Measurements from ENCODE around the gene SOX8.

Gene SOX8

DNA sequence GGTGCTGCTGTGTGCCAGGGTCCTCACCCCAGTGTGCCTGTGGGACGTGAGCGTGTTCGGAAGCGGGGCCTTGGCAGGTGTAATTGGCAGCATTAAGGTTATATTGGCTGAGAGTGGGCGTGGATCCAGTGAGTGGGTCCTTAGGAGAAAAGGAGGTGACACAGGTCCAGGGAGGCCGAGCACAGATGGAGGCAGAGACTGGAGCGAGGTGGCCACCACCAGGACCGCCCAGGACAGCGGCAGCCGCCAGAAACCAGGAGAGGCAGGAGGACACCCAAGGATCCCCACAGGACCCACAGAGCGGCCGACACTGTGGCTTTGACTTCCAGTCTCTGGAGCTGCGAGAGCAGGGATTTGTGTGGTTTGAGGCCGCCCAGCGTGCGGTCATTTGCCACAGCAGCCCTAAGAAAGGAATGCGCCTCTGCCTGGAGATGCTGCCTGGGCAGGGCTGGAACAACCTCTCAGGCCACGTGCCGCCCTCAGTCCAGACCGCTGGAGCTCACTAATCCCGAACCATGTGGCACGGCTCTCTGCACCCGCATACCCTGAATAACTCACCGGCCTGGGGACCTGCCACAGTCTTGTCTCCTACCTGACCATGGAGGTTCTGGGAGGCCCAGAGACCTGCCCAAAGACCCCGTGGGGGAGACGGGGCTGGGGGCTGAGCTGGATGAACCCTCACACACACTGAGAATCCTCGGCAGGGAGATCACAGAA lies 45.4 kb downstream of the SOX8 start:
- no peak overlapping the region for H3K4me3 ChIP-seq (ENCODE audit: extremely low read depth, insufficient read depth, low read length, poor library complexity, severe bottlenecking)
- H3K36me3 ChIP-seq (ENCODE audit: control insufficient read depth, insufficient read depth, low read length): no peaks in the 10 kb centered on the region
- WGBS, 2 experiments (ENCODE audit: insufficient coverage in 2 of 2): 90 to 95% methylated on average over 27 of the region's 27 CpGs
- H3K4me1 ChIP-seq (ENCODE audit: control insufficient read depth, insufficient read depth, low read length, poor library complexity, severe bottlenecking): peaks cover 2% of the 10 kb centered on the region
- H3K9me3 ChIP-seq (ENCODE audit: control insufficient read depth, low read length): no peaks in the 10 kb centered on the region
- no peak overlapping the region for H3K27ac ChIP-seq (ENCODE audit: low read depth, low read length, severe bottlenecking)

DNA sequence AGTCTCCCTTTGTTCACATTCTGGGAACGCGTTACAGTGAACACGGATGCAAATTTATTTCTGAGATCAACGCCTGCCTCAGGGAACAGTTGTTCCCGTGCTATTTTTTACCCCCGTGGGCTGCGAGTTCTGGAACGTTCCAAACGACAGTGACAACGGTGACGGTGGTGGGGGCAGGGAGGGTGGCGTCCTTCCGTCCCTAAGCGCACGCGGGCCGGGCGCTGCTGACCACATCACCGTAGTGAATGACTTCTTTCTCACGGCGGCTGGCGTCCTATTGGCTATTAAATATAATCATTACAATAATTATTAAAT lies 45.9 kb downstream of the SOX8 start:
- H3K9me3 ChIP-seq (ENCODE audit: control insufficient read depth, low read length): no peaks in the 10 kb centered on the region
- no peak overlapping the region for H3K27ac ChIP-seq (ENCODE audit: low read depth, low read length, severe bottlenecking)
- WGBS, 2 experiments (ENCODE audit: insufficient coverage in 2 of 2): 92 to 95% methylated on average over 11 of the region's 22 CpGs
- no peaks in the 10 kb centered on the region for H3K36me3 ChIP-seq (ENCODE audit: control insufficient read depth, insufficient read depth, low read length)
- no peaks in the 10 kb centered on the region for H3K4me1 ChIP-seq (ENCODE audit: control insufficient read depth, insufficient read depth, low read length, poor library complexity, severe bottlenecking)
- no peak overlapping the region for H3K4me3 ChIP-seq (ENCODE audit: extremely low read depth, insufficient read depth, low read length, poor library complexity, severe bottlenecking)

DNA sequence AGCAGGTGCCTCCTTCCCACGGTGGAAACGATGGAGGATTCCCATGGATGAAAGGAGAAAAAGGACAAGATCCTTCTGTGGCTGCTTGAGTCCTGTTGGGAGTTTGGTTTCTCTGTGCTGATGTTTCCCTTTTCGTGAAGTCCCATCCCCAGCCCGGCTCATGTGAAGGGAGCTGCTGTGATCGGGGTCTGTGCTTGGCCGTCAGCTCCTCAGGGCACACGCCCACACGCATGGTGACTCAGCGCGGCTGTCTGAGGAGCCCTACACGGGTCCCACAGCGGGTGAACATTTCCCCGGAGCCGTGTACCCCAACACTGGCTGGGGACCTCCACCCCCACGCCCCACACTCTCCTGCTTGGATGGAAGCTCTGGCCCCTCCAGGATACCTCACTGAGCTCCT lies 46.5 kb downstream of the SOX8 start:
- Histone ChIP-seq H3K4me1 (ENCODE audit: control insufficient read depth, insufficient read depth, low read length, poor library complexity, severe bottlenecking) (no peaks in the 10 kb centered on the region), H3K36me3 (ENCODE audit: control insufficient read depth, insufficient read depth, low read length) (no peaks in the 10 kb centered on the region), H3K9me3 (ENCODE audit: control insufficient read depth, low read length) (no peaks in the 10 kb centered on the region), H3K4me3 (ENCODE audit: extremely low read depth, insufficient read depth, low read length, poor library complexity, severe bottlenecking) (no peak overlapping the region), H3K27ac (ENCODE audit: low read depth, low read length, severe bottlenecking) (no peak overlapping the region)
- 82 to 84% methylated on average over 13 to 15 of the region's 15 CpGs for WGBS, 2 experiments (ENCODE audit: insufficient coverage in 2 of 2)

DNA sequence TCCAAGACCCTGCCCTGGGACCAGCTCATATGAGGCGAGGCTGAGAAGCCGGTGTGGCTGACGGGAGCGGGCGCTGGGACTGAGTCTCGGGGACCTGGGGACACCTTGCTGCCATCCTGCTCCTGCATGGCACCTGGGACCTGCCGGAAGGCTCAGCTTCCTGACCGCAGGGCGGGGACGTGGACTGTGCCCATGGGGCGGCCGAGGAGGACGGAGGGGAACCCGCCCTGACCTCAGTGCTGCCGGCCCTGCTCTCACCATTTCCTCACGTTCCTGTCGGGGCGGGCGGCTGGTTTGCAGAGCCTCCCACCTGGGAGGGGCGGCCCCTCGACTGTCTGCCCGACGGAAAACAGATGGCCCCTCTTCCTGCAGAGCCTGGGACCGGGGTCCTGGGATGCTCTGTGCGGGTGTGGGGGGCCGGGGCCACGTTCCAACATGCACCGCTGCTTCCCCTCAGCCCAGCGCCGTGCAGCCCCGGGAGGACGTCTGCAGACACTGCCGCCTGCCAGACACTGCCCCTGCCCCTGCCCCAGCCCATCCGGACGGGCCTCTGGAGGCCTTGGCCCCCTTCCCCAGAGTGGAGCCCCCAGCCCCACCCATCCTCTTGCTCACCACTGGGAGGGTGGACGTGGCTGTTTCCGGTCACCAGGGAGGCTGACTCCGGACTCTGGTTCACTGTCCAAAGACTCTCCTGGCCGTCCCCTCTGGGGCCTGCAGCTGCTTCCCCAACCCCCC lies 47.1 kb downstream of the SOX8 start:
- H3K9me3 ChIP-seq (ENCODE audit: control insufficient read depth, low read length): no peaks in the 10 kb centered on the region
- H3K4me1 ChIP-seq (ENCODE audit: control insufficient read depth, insufficient read depth, low read length, poor library complexity, severe bottlenecking): no peaks in the 10 kb centered on the region
- H3K27ac ChIP-seq (ENCODE audit: low read depth, low read length, severe bottlenecking): peak overlapping the region; percentile 10
- no peak overlapping the region for H3K4me3 ChIP-seq (ENCODE audit: extremely low read depth, insufficient read depth, low read length, poor library complexity, severe bottlenecking)
- H3K36me3 ChIP-seq (ENCODE audit: control insufficient read depth, insufficient read depth, low read length): no peaks in the 10 kb centered on the region
- WGBS, 2 experiments (ENCODE audit: insufficient coverage in 2 of 2): 84 to 92% methylated on average over 36 to 38 of the region's 39 CpGs

DNA sequence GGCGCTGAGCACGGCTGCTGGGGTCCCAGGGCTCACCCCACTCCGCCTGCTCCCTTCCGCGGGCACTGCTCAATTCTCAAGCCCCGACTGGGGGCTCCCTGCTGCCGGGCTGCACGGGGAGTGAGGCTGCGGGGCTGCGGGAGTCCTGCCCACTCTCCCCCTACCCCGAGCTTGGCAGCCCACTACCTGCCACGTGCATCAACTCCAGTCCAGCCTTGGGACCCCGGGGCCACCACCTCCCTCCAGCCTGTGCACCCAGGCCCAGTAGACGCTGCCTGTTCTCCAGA lies 47.6 kb downstream of the SOX8 start:
- Histone ChIP-seq H3K36me3 (ENCODE audit: control insufficient read depth, insufficient read depth, low read length) (no peaks in the 10 kb centered on the region), H3K27ac (ENCODE audit: low read depth, low read length, severe bottlenecking) (no peak overlapping the region), H3K4me1 (ENCODE audit: control insufficient read depth, insufficient read depth, low read length, poor library complexity, severe bottlenecking) (no peaks in the 10 kb centered on the region), H3K4me3 (ENCODE audit: extremely low read depth, insufficient read depth, low read length, poor library complexity, severe bottlenecking) (no peak overlapping the region), H3K9me3 (ENCODE audit: control insufficient read depth, low read length) (no peaks in the 10 kb centered on the region)
- WGBS, 2 experiments (ENCODE audit: insufficient coverage in 2 of 2): 88 to 96% methylated on average over 5 to 6 of the region's 14 CpGs

DNA sequence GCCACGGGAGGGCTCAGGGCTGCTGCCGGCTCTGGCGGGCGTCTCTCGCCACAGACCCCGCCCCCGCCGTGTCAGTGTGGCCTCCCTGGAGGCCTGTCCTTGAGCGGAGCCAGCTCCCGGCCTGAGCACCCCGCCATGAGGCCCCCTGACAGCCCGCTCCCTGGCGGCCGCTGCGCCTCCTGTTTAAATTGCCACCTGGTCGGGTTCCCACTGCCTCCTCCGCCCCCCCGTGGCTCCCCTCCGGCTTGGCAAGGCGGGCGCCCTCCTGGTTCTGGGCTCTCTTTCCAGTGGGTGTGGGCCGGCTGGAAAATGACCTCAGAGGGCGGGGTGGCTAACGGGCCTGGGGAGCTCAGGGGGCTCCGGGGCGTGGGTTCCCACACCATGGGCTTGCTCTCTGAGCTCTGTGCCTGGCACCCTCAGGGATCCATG lies 48.9 kb downstream of the SOX8 start:
- Histone ChIP-seq H3K36me3 (ENCODE audit: control insufficient read depth, insufficient read depth, low read length) (no peaks in the 10 kb centered on the region), H3K4me1 (ENCODE audit: control insufficient read depth, insufficient read depth, low read length, poor library complexity, severe bottlenecking) (no peaks in the 10 kb centered on the region), H3K9me3 (ENCODE audit: control insufficient read depth, low read length) (no peaks in the 10 kb centered on the region), H3K27ac (ENCODE audit: low read depth, low read length, severe bottlenecking) (no peak overlapping the region), H3K4me3 (ENCODE audit: extremely low read depth, insufficient read depth, low read length, poor library complexity, severe bottlenecking) (no peak overlapping the region)
- 84 to 87% methylated on average over 23 to 25 of the region's 26 CpGs for WGBS, 2 experiments (ENCODE audit: insufficient coverage in 2 of 2)

DNA sequence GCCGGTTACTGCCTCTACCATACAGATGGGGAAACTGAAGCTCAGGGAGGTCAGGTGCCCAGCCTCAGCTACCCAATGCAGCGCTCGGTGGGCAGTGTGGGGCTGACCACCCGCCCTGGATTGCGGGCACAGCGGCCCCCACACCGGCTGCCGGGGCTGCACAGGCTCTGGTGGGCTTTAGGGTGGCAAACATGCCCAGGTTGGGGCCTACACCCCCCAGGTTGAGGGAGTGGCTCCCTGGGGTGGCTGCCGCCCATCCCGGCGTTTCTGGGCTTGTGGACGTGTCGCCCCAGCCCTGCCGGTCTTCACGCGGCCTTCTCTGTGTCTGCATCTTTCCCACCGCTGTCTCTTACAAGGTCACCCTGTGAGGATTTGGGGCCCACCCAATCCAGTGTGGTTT lies 50.1 kb downstream of the SOX8 start:
- Histone ChIP-seq H3K27ac (ENCODE audit: low read depth, low read length, severe bottlenecking) (no peak overlapping the region), H3K36me3 (ENCODE audit: control insufficient read depth, insufficient read depth, low read length) (no peaks in the 10 kb centered on the region), H3K9me3 (ENCODE audit: control insufficient read depth, low read length) (no peaks in the 10 kb centered on the region), H3K4me1 (ENCODE audit: control insufficient read depth, insufficient read depth, low read length, poor library complexity, severe bottlenecking) (peaks cover 5% of the 10 kb centered on the region), H3K4me3 (ENCODE audit: extremely low read depth, insufficient read depth, low read length, poor library complexity, severe bottlenecking) (no peak overlapping the region)
- 81 to 89% methylated on average over 11 to 17 of the region's 17 CpGs for WGBS, 2 experiments (ENCODE audit: insufficient coverage in 2 of 2)

DNA sequence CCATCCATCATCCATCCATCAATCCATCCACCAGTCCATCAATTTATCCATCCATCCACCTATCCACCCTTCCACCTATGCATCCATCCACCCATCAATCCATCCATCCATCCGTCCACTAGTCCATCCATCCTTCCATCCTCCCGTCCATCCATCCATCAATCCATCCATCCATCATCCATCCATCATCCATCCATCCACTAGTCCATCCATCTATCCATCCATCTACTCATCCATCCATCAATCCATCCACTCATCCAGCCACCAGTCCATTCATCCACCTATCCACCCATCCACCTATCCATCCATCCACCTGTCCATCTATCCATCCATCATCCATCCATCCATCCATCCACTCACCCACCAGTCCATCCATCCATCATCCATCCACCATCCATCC lies 51.0 kb downstream of the SOX8 start:
- 38 to 41% methylated on average over 2 of the region's 2 CpGs for WGBS, 2 experiments (ENCODE audit: insufficient coverage in 2 of 2)
- H3K27ac ChIP-seq (ENCODE audit: low read depth, low read length, severe bottlenecking): no peak overlapping the region
- no peak overlapping the region for H3K4me3 ChIP-seq (ENCODE audit: extremely low read depth, insufficient read depth, low read length, poor library complexity, severe bottlenecking)
- H3K36me3 ChIP-seq (ENCODE audit: control insufficient read depth, insufficient read depth, low read length): no peaks in the 10 kb centered on the region
- H3K9me3 ChIP-seq (ENCODE audit: control insufficient read depth, low read length): no peaks in the 10 kb centered on the region
- H3K4me1 ChIP-seq (ENCODE audit: control insufficient read depth, insufficient read depth, low read length, poor library complexity, severe bottlenecking): peaks cover 10% of the 10 kb centered on the region

DNA sequence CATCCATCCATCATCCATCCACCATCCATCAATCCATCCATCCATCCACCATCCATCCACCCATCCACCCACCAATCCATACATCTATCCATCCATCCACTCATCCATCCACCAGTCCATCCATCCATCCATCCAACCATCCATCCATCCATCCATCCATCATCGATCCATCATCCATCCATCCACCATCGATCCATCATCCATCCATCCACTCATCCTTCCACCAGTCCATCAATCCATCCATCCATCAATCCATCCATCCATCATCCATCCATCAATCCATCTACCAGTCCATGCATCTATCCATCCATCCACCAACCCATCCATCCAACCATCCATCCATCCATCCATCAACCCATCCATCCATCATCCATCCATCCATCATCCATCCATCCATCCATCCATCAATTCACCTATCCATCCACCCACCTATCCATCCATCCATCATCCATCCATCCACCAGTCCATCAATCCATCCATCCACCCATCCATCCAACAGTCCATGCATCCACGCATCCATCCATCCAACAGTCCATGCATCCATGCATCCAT lies 51.6 kb downstream of the SOX8 start:
- 60 to 64% methylated on average over 3 of the region's 3 CpGs for WGBS, 2 experiments (ENCODE audit: insufficient coverage in 2 of 2)
- H3K4me3 ChIP-seq (ENCODE audit: extremely low read depth, insufficient read depth, low read length, poor library complexity, severe bottlenecking): no peak overlapping the region
- H3K9me3 ChIP-seq (ENCODE audit: control insufficient read depth, low read length): no peaks in the 10 kb centered on the region
- H3K4me1 ChIP-seq (ENCODE audit: control insufficient read depth, insufficient read depth, low read length, poor library complexity, severe bottlenecking): peaks cover 10% of the 10 kb centered on the region
- no peak overlapping the region for H3K27ac ChIP-seq (ENCODE audit: low read depth, low read length, severe bottlenecking)
- no peaks in the 10 kb centered on the region for H3K36me3 ChIP-seq (ENCODE audit: control insufficient read depth, insufficient read depth, low read length)

DNA sequence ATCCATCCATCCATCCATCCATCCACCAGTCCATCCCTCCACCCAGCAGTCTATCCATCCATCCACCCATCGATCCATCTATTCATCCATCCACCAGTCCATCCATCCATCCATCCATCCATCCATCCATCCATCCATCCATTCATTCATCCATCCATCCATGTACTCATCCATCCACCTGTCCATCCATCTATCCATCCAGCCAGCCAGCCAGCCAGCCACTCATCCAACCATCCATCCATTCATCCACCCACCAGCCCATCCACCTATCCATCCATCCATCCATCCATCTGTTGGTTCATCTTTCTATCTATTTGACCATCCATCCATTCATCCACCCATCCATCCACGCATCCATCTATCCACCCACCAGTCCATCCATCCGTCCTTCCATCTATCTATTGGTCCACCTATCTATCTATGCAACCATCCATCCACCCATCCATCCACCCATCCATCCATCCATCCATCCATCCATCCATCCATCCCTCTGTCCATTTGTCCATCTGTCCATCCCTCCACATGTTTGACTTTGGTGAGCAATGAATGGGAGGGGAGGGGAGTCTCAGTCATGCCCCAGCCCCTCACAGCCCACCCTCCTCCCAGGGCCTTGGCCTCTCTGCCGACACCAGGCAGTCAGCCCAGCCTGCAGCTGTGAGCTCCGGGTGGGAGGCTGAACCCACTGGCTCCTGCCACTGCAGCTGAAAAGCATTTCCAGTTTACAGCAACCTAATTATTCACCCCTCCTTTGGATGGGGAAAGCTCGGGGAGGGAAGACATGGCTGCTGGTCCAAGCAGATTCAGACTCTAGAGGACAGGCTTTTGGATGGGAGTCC lies 52.9 kb downstream of the SOX8 start:
- Histone ChIP-seq H3K36me3 (ENCODE audit: control insufficient read depth, insufficient read depth, low read length) (no peaks in the 10 kb centered on the region), H3K27ac (ENCODE audit: low read depth, low read length, severe bottlenecking) (no peak overlapping the region), H3K9me3 (ENCODE audit: control insufficient read depth, low read length) (no peaks in the 10 kb centered on the region), H3K4me1 (ENCODE audit: control insufficient read depth, insufficient read depth, low read length, poor library complexity, severe bottlenecking) (peaks cover 10% of the 10 kb centered on the region), H3K4me3 (ENCODE audit: extremely low read depth, insufficient read depth, low read length, poor library complexity, severe bottlenecking) (no peak overlapping the region)
- 83 to 89% methylated on average over 4 of the region's 6 CpGs for WGBS, 2 experiments (ENCODE audit: insufficient coverage in 2 of 2)
